CD14-positive monocyte (primary cell): Measurements from ENCODE around the gene PAM16. TPM values are rescaled to one million over a fixed set of nuclear protein-coding genes. Genes with fewer than 3 reads are reported as not detected.

ENCODE experiments used
- DNase-seq, 3 donors: peaks; one replicate each; pipeline ENCODE4 v3.0.0-alpha.2; 2011 to 2022
- H2AFZ ChIP-seq: 2 replicates; pipeline ENCODE4 v1.6.0; 2012; ENCODE audit warnings: mild to moderate bottlenecking, low read depth, low read length, inconsistent platforms; ENCODE audit not compliant: insufficient read depth, poor library complexity, severe bottlenecking
- H3K27ac ChIP-seq, 2 donors: 1 replicate in 1 of 2; 2 replicates in 1 of 2; pipeline ENCODE4 v1.5.1; 2012 to 2013; ENCODE audit warnings: low read length in 2 of 2, control low read depth in 1 of 2, inconsistent platforms in 1 of 2, low read depth in 1 of 2, mild to moderate bottlenecking in 1 of 2
- H3K27me3 ChIP-seq, 2 donors: one replicate each; pipeline versions ENCODE4 v1.6.0 to v1.6.1; 2011 to 2013; ENCODE audit warnings: low read length in 2 of 2; ENCODE audit not compliant: control insufficient read depth in 2 of 2, insufficient read depth in 2 of 2
- H3K36me3 ChIP-seq, 2 donors: replicated peaks in 1 of 2; 1 replicate in 1 of 2; 2 replicates in 1 of 2; pipeline versions ENCODE4 v1.5.1 to v1.6.1; 2012 to 2013; ENCODE audit warnings: low read length in 2 of 2, control low read depth in 1 of 2, inconsistent platforms in 1 of 2, mild to moderate bottlenecking in 1 of 2; ENCODE audit not compliant: insufficient read depth in 2 of 2, control insufficient read depth in 1 of 2
- H3K4me1 ChIP-seq, 2 donors: 1 replicate in 1 of 2; 2 replicates in 1 of 2; pipeline versions ENCODE4 v1.5.1 to v1.6.1; 2012 to 2013; ENCODE audit warnings: low read length in 2 of 2, control low read depth in 1 of 2, inconsistent platforms in 1 of 2, mild to moderate bottlenecking in 1 of 2, moderate library complexity in 1 of 2; ENCODE audit not compliant: insufficient read depth in 2 of 2, control insufficient read depth in 1 of 2
- H3K4me2 ChIP-seq: replicated peaks from 2 replicates; pipeline ENCODE3; 2012; ENCODE audit warnings: low read length, moderate library complexity, mild to moderate bottlenecking; ENCODE audit not compliant: poor library complexity, severe bottlenecking; ENCODE audit errors: extremely low read depth
- H3K4me3 ChIP-seq, 3 experiments: fragments of 200-600 bp in 1 of 3; sonication (generic) in 1 of 3; replicated peaks in 1 of 3; 1 replicate in 2 of 3; 2 replicates in 1 of 3; pipeline ENCODE4 v1.5.1; 2011 to 2013; ENCODE audit warnings: low read length in 3 of 3, mild to moderate bottlenecking in 3 of 3, control low read depth in 2 of 3, low read depth in 2 of 3, inconsistent platforms in 1 of 3, moderate library complexity in 1 of 3
- H3K79me2 ChIP-seq: 2 replicates; pipeline ENCODE4 v1.6.0; 2012; ENCODE audit warnings: mild to moderate bottlenecking, control low read depth, inconsistent platforms, low read length, moderate library complexity; ENCODE audit not compliant: insufficient read depth
- H3K9ac ChIP-seq: 2 replicates; pipeline ENCODE4 v1.6.0; 2017; ENCODE audit warnings: low read length, mild to moderate bottlenecking; ENCODE audit not compliant: insufficient read depth, poor library complexity, severe bottlenecking
- H3K9me3 ChIP-seq, 2 donors: replicated peaks in 1 of 2; 1 replicate in 1 of 2; 2 replicates in 1 of 2; pipeline versions ENCODE4 v1.5.1 to v1.6.1; 2012 to 2013; ENCODE audit warnings: low read length in 2 of 2, control low read depth in 1 of 2; ENCODE audit not compliant: control insufficient read depth in 1 of 2, insufficient read depth in 1 of 2
- H4K20me1 ChIP-seq: 2 replicates; pipeline ENCODE4 v1.6.0; 2012; ENCODE audit warnings: mild to moderate bottlenecking, low read length, control low read depth, moderate library complexity; ENCODE audit not compliant: insufficient read depth
- H3K27ac Mint-ChIP-seq, 7 donors: one replicate each; pipeline ENCODE4 v1.8.0; 2020; ENCODE audit warnings: mild to moderate bottlenecking in 7 of 7, mixed read lengths in 7 of 7, moderate library complexity in 6 of 7, inconsistent platforms in 2 of 7
- H3K27me3 Mint-ChIP-seq, 3 donors: one replicate each; pipeline ENCODE4 v1.8.0; 2021 to 2022; ENCODE audit warnings: low read depth in 3 of 3, mild to moderate bottlenecking in 3 of 3, mixed read lengths in 3 of 3, moderate library complexity in 3 of 3, inconsistent platforms in 1 of 3
- H3K36me3 Mint-ChIP-seq, 2 donors: one replicate each; pipeline ENCODE4 v1.8.0; 2020; ENCODE audit warnings: mixed read lengths in 2 of 2, inconsistent platforms in 1 of 2, mild to moderate bottlenecking in 1 of 2
- H3K4me1 Mint-ChIP-seq: one replicate; pipeline ENCODE4 v1.8.0; 2020; ENCODE audit warnings: mild to moderate bottlenecking, mixed read lengths
- H3K4me3 Mint-ChIP-seq, 2 donors: one replicate each; pipeline ENCODE4 v1.8.0; 2020; ENCODE audit warnings: mild to moderate bottlenecking in 2 of 2, mixed read lengths in 2 of 2, moderate library complexity in 1 of 2
- H3K9me3 Mint-ChIP-seq, 7 donors: one replicate each; pipeline ENCODE4 v1.8.0; 2020 to 2022; ENCODE audit warnings: mixed read lengths in 7 of 7, mild to moderate bottlenecking in 6 of 7, moderate library complexity in 6 of 7, inconsistent platforms in 2 of 7
- CTCF ChIP-seq: fragments of 200-600 bp; IDR thresholded peaks from one replicate; pipeline ENCODE4 v1.8.0; 2022; ENCODE audit warnings: antibody characterized with exemption, mild to moderate bottlenecking
- WGBS: methylation state at CpG from one replicate; pipeline ENCODE4 v1.1.5; 2013; ENCODE audit warnings: missing lambda C conversion rate; ENCODE audit not compliant: insufficient coverage; 5-methylcytosine and 5-hydroxymethylcytosine counted together
- intact Hi-C, 2 donors: fragments of 100-400 bp; cut with micrococcal nuclease; formaldehyde crosslinking; loops; one replicate each; pipeline versions ENCODE4 v1.15.0 to v1.15.1; 2023
- polyA plus RNA-seq, 3 donors: library from polyadenylated mRNA; depleted of rRNA in 1 of 3; unstranded in 2 of 3; stranded (reverse) in 1 of 3; fragments of 300-500 nt in 2 of 3; fragments of >200 nt in 1 of 3; fragmentation: Illumina TruSeq in 2 of 3; gene quantifications; 1 replicate in 2 of 3; 2 replicates in 1 of 3; pipeline ENCODE4 v1.2.3, GENCODE V29; 2012 to 2021

PAM16 gene
- polyA plus RNA-seq, 3 donors: 34.3 to 37.6 (median 34.7) TPM

- 87% methylated on average over 4 of the region's 5 CpGs for WGBS
- Mint-ChIP-seq H3K36me3 (peaks cover 33 to 52% of the 10 kb centered on the region in 2 donors), H3K9me3 (no peaks in the 10 kb centered on the region), H3K4me1 (peaks cover 28% of the 10 kb centered on the region), H3K27me3 (peaks cover 0 to 2% (median 1%) of the 10 kb centered on the region in 3 donors), H3K4me3 (no peak overlapping the region), H3K27ac (no peak overlapping the region)
- no peak overlapping the region for H3K4me3 ChIP-seq
- H3K36me3 ChIP-seq: peaks cover 32 to 37% of the 10 kb centered on the region in 2 donors
- H3K4me1 ChIP-seq: peaks cover 25 to 31% of the 10 kb centered on the region in 2 donors
- no peak overlapping the region for H3K27ac ChIP-seq
- H3K27me3 ChIP-seq: no peaks in the 10 kb centered on the region
- no peak overlapping the region for H3K4me2 ChIP-seq
- no peak for TF ChIP-seq CTCF
- H4K20me1 ChIP-seq: peaks cover 42% of the 10 kb centered on the region
- peaks cover 32% of the 10 kb centered on the region for H3K79me2 ChIP-seq
- no peak for DNase-seq
- no peak overlapping the region for H3K9ac ChIP-seq
- no peak overlapping the region for H2AFZ ChIP-seq
- H3K9me3 ChIP-seq: no peaks in the 10 kb centered on the region
- intact Hi-C loops: no loop called here
Observed at GRCh38 chr16:4352843-4353242, 1.7 kb upstream of the PAM16 start.

GRCh38 chr16:4351880-4352279 lies 759 bp upstream of the PAM16 start:
- TF ChIP-seq CTCF: no peak
- intact Hi-C loops: no loop called here
- peaks cover 24 to 28% of the 10 kb centered on the region in 2 donors for H3K36me3 ChIP-seq
- H3K27ac ChIP-seq: no peak overlapping the region
- no peak overlapping the region for H3K4me3 ChIP-seq
- H3K27me3 Mint-ChIP-seq: peaks cover 0 to 2% (median 1%) of the 10 kb centered on the region in 3 donors
- peaks cover 40% of the 10 kb centered on the region for H4K20me1 ChIP-seq
- H3K4me2 ChIP-seq: no peak overlapping the region
- H3K36me3 Mint-ChIP-seq: peaks cover 24 to 43% of the 10 kb centered on the region in 2 donors
- H3K27me3 ChIP-seq: no peaks in the 10 kb centered on the region
- peaks cover 39% of the 10 kb centered on the region for H3K79me2 ChIP-seq
- H3K9me3 Mint-ChIP-seq: peaks cover 0 to 2% (median 0%) of the 10 kb centered on the region in 7 donors
- peaks cover 35 to 41% of the 10 kb centered on the region in 2 donors for H3K4me1 ChIP-seq
- no peak overlapping the region for H2AFZ ChIP-seq
- H3K27ac Mint-ChIP-seq: peak overlapping the region; percentile 54 to 85 (median 82)
- H3K9me3 ChIP-seq: no peaks in the 10 kb centered on the region
- H3K9ac ChIP-seq: no peak overlapping the region
- 60% methylated on average over 4 of the region's 7 CpGs for WGBS
- peaks cover 38% of the 10 kb centered on the region for H3K4me1 Mint-ChIP-seq
- no peak overlapping the region for H3K4me3 Mint-ChIP-seq
- DNase-seq: no peak
